Endodermal cell (in vitro differentiated cells): ENCODE data around the gene PRAF2. TPM values are rescaled to one million over a fixed set of nuclear protein-coding genes. Genes with fewer than 3 reads are reported as not detected.

Source experiments
- DNase-seq: peaks from one replicate; pipeline ENCODE4 v3.0.0-alpha.2; 2017
- H3K27ac ChIP-seq: 2 replicates; pipeline ENCODE4 v1.5.1; 2013; ENCODE audit warnings: mild to moderate bottlenecking, low read depth, low read length, moderate library complexity
- H3K27me3 ChIP-seq: 2 replicates; pipeline ENCODE4 v1.6.1; 2013; ENCODE audit warnings: mild to moderate bottlenecking, low read length, moderate library complexity; ENCODE audit not compliant: insufficient read depth, control insufficient read depth, poor library complexity, severe bottlenecking
- H3K36me3 ChIP-seq: 2 replicates; pipeline ENCODE4 v1.7.0; 2013; ENCODE audit warnings: mild to moderate bottlenecking, low read length, moderate library complexity; ENCODE audit not compliant: control insufficient read depth, insufficient read depth
- H3K4me1 ChIP-seq: one replicate; pipeline ENCODE4 v1.7.0; 2013; ENCODE audit warnings: low read length; ENCODE audit not compliant: control insufficient read depth, insufficient read depth
- H3K4me3 ChIP-seq: 2 replicates; pipeline ENCODE4 v1.5.1; 2013; ENCODE audit warnings: mild to moderate bottlenecking, low read length, moderate library complexity
- H3K9ac ChIP-seq: 2 replicates; pipeline ENCODE4 v1.6.1; 2013; ENCODE audit warnings: mild to moderate bottlenecking, low read length, moderate library complexity; ENCODE audit not compliant: poor library complexity, severe bottlenecking; ENCODE audit errors: extremely low read depth
- H3K9me3 ChIP-seq: 2 replicates; pipeline ENCODE4 v1.6.1; 2013; ENCODE audit warnings: mild to moderate bottlenecking, low read length, moderate library complexity; ENCODE audit not compliant: control insufficient read depth
- H3K27ac Mint-ChIP-seq: 2 replicates; pipeline ENCODE4 v1.8.0; 2020; ENCODE audit warnings: mixed read lengths
- H3K27me3 Mint-ChIP-seq: 2 replicates; pipeline ENCODE4 v1.8.0; 2021; ENCODE audit warnings: mild to moderate bottlenecking, mixed read lengths; ENCODE audit not compliant: insufficient read depth
- H3K36me3 Mint-ChIP-seq: 2 replicates; pipeline ENCODE4 v1.8.0; 2020; ENCODE audit warnings: low read depth, mixed read lengths
- H3K4me1 Mint-ChIP-seq: 2 replicates; pipeline ENCODE4 v1.8.0; 2020; ENCODE audit warnings: mixed read lengths
- H3K4me3 Mint-ChIP-seq: 2 replicates; pipeline ENCODE4 v1.8.0; 2020; ENCODE audit warnings: mild to moderate bottlenecking, moderate library complexity, mixed read lengths
- H3K9me3 Mint-ChIP-seq: 2 replicates; pipeline ENCODE4 v1.8.0; 2020; ENCODE audit warnings: mild to moderate bottlenecking, mixed read lengths
- CTCF ChIP-seq: fragments of 200-600 bp; sonication (generic); conservative IDR thresholded peaks from 2 replicates; pipeline ENCODE4 v1.5.0; 2021; ENCODE audit warnings: antibody characterized with exemption, mild to moderate bottlenecking
- WGBS, 2 experiments: methylation state at CpG; one replicate each; pipeline versions ENCODE4 v1.1.5 to v1.1.7; 2013; ENCODE audit warnings: missing lambda C conversion rate in 2 of 2, mixed read lengths in 1 of 2; ENCODE audit not compliant: insufficient coverage in 1 of 2, insufficient read length in 1 of 2; 5-methylcytosine and 5-hydroxymethylcytosine counted together
- total RNA-seq, 2 donors: library from RNA; stranded (reverse); fragmentation: NEBNext Ultra II Directional in 1 of 2; extraction: Animal tissue kit (Norgen Biotek cat#: 25700) in 1 of 2; gene quantifications; 2 replicates in 1 of 2; 3 replicates in 1 of 2; pipeline ENCODE4 v1.2.1, GENCODE V29; 2021

The PRAF2 gene
- total RNA-seq, 2 donors from 2014 or later: 8.2 to 15.7 TPM

- Mint-ChIP-seq H3K27me3 (no peaks in the 10 kb centered on the region), H3K4me1 (no peaks in the 10 kb centered on the region), H3K27ac (no peak overlapping the region), H3K9me3 (peaks cover 53% of the 10 kb centered on the region), H3K36me3 (no peaks in the 10 kb centered on the region), H3K4me3 (no peak overlapping the region)
- Histone ChIP-seq H3K4me3 (no peak overlapping the region), H3K9me3 (no peaks in the 10 kb centered on the region), H3K9ac (no peak overlapping the region), H3K27ac (no peak overlapping the region), H3K4me1 (no peaks in the 10 kb centered on the region), H3K36me3 (no peaks in the 10 kb centered on the region), H3K27me3 (no peaks in the 10 kb centered on the region)
- 97 to 100% methylated on average over 2 to 3 of the region's 4 CpGs for WGBS, 2 experiments
- TF ChIP-seq CTCF: no peak
- no peak for DNase-seq
Measured at GRCh38 chrX:49096419-49096818, 22.6 kb upstream of the PRAF2 start.

DNA sequence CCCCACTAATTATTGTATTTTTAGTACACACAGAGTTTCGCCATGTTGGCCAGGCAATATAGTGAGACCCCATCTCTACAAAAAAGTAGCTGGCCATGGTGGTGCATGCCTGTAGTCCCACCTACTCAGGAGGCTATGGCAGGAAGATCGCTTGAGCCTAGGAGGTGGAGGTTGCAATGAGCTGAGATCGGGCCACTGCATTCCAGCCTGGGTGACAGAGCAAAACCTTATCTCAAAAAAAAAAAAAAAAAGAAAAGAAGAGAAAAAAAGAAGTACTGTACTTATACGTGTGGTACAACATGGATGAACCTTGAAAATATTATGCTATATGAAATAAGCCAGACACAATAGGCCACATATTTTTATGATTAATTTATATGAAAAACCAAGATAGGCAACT, 15.8 kb upstream of the PRAF2 start:
- Mint-ChIP-seq H3K9me3 (peaks cover 61% of the 10 kb centered on the region), H3K36me3 (no peaks in the 10 kb centered on the region), H3K4me1 (peaks cover 3% of the 10 kb centered on the region), H3K27ac (no peak overlapping the region), H3K4me3 (no peak overlapping the region), H3K27me3 (no peaks in the 10 kb centered on the region)
- Histone ChIP-seq H3K4me3 (no peak overlapping the region), H3K27ac (no peak overlapping the region), H3K9ac (no peak overlapping the region), H3K36me3 (no peaks in the 10 kb centered on the region), H3K27me3 (no peaks in the 10 kb centered on the region), H3K4me1 (no peaks in the 10 kb centered on the region), H3K9me3 (no peaks in the 10 kb centered on the region)
- DNase-seq: no peak
- 82% methylated on average over 1 of the region's 4 CpGs; no CpG with 5 or more reads in 1 of the 2 experiments for WGBS, 2 experiments
- TF ChIP-seq CTCF: no peak

DNA sequence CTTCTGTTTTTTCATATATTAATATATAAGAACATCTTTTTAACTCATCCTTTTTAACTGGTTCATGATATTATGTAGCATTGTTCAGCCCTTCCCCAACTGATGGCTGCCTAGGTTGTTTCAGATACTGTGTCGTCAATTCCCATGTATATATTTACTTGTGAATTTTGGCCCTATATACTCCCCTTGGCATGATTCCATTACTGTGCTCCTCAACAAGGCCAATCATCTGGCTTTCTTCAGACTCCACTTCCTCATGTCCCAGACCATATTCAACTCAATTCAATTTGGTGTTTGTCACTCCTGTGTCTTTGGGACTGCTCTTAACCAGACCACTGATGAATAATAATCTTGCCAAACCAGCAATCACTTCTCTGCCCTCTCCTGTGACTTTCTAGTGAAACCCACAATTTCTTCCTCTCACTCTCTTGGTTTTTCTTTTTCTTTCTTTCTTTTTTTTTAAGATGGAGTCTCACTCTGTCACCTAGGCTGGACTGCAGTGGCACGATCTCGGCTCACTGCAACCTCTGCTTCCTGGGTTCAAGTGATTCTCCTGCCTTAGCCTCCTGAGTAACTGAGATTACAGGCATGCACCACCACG, 8.6 kb upstream of the PRAF2 start:
- no peaks in the 10 kb centered on the region for H3K36me3 ChIP-seq
- H3K27me3 Mint-ChIP-seq: no peaks in the 10 kb centered on the region
- no peaks in the 10 kb centered on the region for H3K27me3 ChIP-seq
- H3K27ac ChIP-seq: no peak overlapping the region
- H3K4me3 ChIP-seq: no peak overlapping the region
- 84 to 90% methylated on average over 3 to 4 of the region's 4 CpGs for WGBS, 2 experiments
- no peaks in the 10 kb centered on the region for H3K9me3 ChIP-seq
- DNase-seq: no peak
- H3K27ac Mint-ChIP-seq: no peak overlapping the region
- H3K9ac ChIP-seq: no peak overlapping the region
- H3K4me1 Mint-ChIP-seq: peaks cover 4% of the 10 kb centered on the region
- no peak for TF ChIP-seq CTCF
- H3K36me3 Mint-ChIP-seq: no peaks in the 10 kb centered on the region
- peaks cover 52% of the 10 kb centered on the region for H3K9me3 Mint-ChIP-seq
- H3K4me3 Mint-ChIP-seq: no peak overlapping the region
- no peaks in the 10 kb centered on the region for H3K4me1 ChIP-seq
